Activated naive CD4-positive, alpha-beta T cell treated with anti-CD3 and anti-CD28 coated beads, Interleukin-2, amount 50 U/mL, for 24 hours (primary cell): ENCODE results near the gene EXOSC1.
"Not testable (repeated sequence)": the region's sequence is repeated elsewhere in the genome, so short reads cannot be mapped to it uniquely, and the experiment has no call there.

Experiments
- H3K27ac Mint-ChIP-seq: one replicate; pipeline ENCODE4 v1.8.0; 2021; ENCODE audit warnings: mild to moderate bottlenecking, mixed read lengths
- H3K27me3 Mint-ChIP-seq: one replicate; pipeline ENCODE4 v1.8.0; 2021; ENCODE audit warnings: mixed read lengths
- H3K36me3 Mint-ChIP-seq: one replicate; pipeline ENCODE4 v1.8.0; 2021; ENCODE audit warnings: mixed read lengths
- H3K4me1 Mint-ChIP-seq: one replicate; pipeline ENCODE4 v1.8.0; 2021; ENCODE audit warnings: mixed read lengths
- H3K4me3 Mint-ChIP-seq: one replicate; pipeline ENCODE4 v1.8.0; 2021; ENCODE audit warnings: mild to moderate bottlenecking, mixed read lengths
- H3K9me3 Mint-ChIP-seq: one replicate; pipeline ENCODE4 v1.8.0; 2021; ENCODE audit warnings: mixed read lengths

EXOSC1 gene, protein sequence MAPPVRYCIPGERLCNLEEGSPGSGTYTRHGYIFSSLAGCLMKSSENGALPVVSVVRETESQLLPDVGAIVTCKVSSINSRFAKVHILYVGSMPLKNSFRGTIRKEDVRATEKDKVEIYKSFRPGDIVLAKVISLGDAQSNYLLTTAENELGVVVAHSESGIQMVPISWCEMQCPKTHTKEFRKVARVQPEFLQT

GRCh38 chr10:97445722-97446639 is at the start of gene EXOSC1, which contains the start of gene ZDHHC16:
Gene EXOSC1 (minus strand): TSS chr10:97446006. CDS start chr10:97445985, 21 bp downstream.
Gene ZDHHC16 (plus strand): TSS chr10:97446175. CDS start chr10:97451676, 5,501 bp downstream.
- no peaks in the 10 kb centered on the region for H3K27me3 Mint-ChIP-seq
- peaks cover 63% of the 10 kb centered on the region for H3K4me1 Mint-ChIP-seq
- H3K9me3 Mint-ChIP-seq = no peaks in the 10 kb centered on the region
- H3K27ac Mint-ChIP-seq = peak within 1 kb of the TSS; percentile 68
- peak within 1 kb of the TSS; percentile 96 for H3K4me3 Mint-ChIP-seq
- H3K36me3 Mint-ChIP-seq = peaks cover 12% of the 10 kb centered on the region

DNA sequence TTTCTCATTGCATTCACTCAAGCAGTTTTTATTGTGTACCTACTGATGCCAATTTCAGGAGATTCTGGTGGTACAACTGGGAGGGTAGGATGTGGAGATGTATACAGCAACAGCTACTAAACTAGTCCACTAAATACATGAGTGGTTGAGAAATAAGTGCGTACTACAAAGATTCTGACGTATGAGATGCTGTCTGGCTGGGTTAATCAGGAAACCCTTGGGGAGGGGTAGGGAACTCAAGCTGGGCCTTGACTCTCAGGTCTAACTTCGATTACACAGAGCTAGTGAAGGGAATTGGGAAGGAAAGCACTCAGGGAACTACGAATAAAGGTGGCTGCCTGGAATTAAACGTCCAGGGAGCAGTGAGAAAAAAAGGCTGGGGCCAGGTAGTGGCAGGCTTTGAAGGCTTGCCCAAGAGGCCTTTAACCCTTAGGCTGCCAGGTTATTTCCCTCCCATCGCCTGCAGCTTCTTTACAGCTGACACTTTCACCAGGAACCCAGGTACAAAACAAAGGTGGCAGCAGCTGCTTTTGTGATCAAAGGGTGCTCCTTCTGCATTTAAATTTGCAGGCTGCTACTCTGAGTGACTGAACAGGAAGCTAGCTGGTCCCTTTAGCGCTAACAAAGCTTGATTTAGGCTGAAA is 49.2 kb upstream of the EXOSC1 start:
- H3K4me1 Mint-ChIP-seq = peaks cover 68% of the 10 kb centered on the region
- H3K4me3 Mint-ChIP-seq = peak overlapping the region; percentile 69
- peak overlapping the region; percentile 87 for H3K27ac Mint-ChIP-seq
- no peaks in the 10 kb centered on the region for H3K9me3 Mint-ChIP-seq
- H3K27me3 Mint-ChIP-seq = no peaks in the 10 kb centered on the region
- H3K36me3 Mint-ChIP-seq = no peaks in the 10 kb centered on the region

DNA sequence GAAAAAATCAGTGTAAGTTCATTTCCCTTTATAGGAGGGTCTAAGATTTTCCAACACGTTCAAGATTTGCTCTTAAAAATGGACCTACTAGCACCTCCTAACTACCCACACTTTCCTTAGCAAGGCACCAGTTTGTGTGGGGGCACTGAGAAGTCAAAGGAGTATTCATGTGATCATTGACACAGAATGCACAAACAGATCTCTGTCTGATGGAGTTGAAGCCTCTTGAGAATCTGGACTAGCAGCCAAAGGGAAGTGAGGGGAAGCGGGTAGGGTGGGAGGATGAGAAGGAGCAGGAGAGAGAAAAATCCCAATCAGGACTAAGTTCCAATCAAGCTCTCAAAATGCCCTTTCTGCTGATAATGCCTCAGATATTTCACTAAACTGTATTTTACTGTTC is 48.3 kb upstream of the EXOSC1 start:
- no peaks in the 10 kb centered on the region for H3K9me3 Mint-ChIP-seq
- peak overlapping the region; percentile 51 for H3K27ac Mint-ChIP-seq
- H3K27me3 Mint-ChIP-seq = no peaks in the 10 kb centered on the region
- peaks cover 73% of the 10 kb centered on the region for H3K4me1 Mint-ChIP-seq
- H3K36me3 Mint-ChIP-seq = no peaks in the 10 kb centered on the region
- H3K4me3 Mint-ChIP-seq = peak overlapping the region; percentile 69

DNA sequence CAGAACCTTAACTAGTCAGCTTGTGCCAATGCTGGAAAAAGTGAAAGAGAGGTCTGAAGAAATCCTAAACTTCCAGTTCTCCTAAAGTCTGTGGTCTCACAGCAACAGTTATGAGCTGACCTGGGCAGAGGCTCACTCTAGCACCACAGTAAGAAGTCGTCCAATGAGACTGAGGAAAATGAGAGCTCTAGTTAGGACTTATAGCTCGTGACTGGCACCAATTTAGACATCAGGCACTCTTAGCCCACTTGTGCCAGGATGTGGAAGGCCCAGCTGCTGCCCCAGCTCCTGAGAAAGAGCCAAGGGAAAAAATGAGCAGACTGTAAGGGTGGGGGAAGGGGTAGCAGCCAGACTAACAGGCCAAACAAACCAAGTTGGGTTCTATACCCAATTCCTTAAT is 44.8 kb upstream of the EXOSC1 start:
- Mint-ChIP-seq H3K4me1 (peaks cover 71% of the 10 kb centered on the region), H3K9me3 (no peaks in the 10 kb centered on the region), H3K27me3 (no peaks in the 10 kb centered on the region), H3K4me3 (no peak overlapping the region), H3K27ac (no peak overlapping the region), H3K36me3 (peaks cover under 1% of the 10 kb centered on the region)

DNA sequence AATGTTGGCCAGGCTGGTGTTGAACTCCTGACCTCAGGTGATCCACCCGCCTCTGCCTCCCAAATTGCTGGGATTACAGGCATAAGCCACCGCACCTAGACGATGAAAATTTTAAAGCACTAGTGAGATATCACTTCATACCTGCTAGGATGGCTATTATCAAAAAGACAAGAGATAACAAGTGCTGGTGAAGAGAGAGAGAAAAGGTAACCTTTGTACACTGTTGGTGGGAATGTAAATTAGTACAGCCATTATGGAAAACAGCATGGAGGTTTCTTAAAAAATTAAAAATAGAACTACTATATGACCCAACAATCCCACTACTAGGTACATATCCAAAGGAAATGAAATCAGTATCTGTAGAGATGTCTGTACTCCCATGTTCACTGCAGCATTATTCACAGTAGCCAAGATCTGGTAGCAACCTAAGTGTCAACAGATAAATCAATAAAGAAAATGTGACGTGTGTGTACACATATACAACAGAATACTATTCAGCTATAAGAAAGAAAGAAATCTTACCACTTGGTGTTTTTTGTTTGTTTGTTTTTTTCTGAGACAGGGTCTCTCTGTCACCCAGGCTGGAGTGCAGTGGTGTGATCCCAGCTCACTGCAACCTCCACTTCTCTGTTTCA is 40.0 kb upstream of the EXOSC1 start:
- Mint-ChIP-seq H3K4me3 (no peak overlapping the region), H3K27ac (peak overlapping the region; percentile 68), H3K9me3 (no peaks in the 10 kb centered on the region), H3K36me3 (peaks cover 5% of the 10 kb centered on the region), H3K4me1 (peaks cover 42% of the 10 kb centered on the region), H3K27me3 (no peaks in the 10 kb centered on the region)

- no peak overlapping the region for H3K27ac Mint-ChIP-seq
- no peak overlapping the region for H3K4me3 Mint-ChIP-seq
- H3K27me3 Mint-ChIP-seq = no peaks in the 10 kb centered on the region
- no peaks in the 10 kb centered on the region for H3K9me3 Mint-ChIP-seq
- H3K36me3 Mint-ChIP-seq = peaks cover 6% of the 10 kb centered on the region
- H3K4me1 Mint-ChIP-seq = peaks cover 23% of the 10 kb centered on the region
Observed at GRCh38 chr10:97483921-97484320, 38.1 kb upstream of the EXOSC1 start.

DNA sequence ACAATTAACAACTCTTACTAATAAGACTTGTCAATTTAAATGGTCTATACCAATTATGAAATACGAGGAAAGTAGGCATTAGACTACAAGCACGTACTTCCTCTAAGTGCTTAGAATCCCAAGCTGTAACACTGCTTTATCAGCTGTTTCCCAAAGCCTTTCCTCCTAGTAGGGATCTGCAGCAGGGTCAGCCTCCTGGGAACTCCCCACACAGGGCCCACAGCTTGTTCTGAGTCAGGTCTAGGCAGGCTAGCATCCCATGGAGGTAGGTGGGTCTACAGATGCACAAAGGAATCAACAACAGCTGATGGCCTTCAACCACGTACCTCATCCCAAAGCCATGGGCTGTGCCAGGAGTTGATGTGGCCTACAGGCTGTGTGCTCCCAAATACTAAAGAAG is 37.7 kb upstream of the EXOSC1 start:
- Mint-ChIP-seq H3K27ac (no peak overlapping the region), H3K27me3 (no peaks in the 10 kb centered on the region), H3K4me3 (no peak overlapping the region), H3K4me1 (peaks cover 21% of the 10 kb centered on the region), H3K36me3 (peaks cover 6% of the 10 kb centered on the region), H3K9me3 (no peaks in the 10 kb centered on the region)

GRCh38 chr10:97482381-97482780 is 36.6 kb upstream of the EXOSC1 start:
- H3K4me3 Mint-ChIP-seq = no peak overlapping the region
- no peaks in the 10 kb centered on the region for H3K27me3 Mint-ChIP-seq
- no peak overlapping the region for H3K27ac Mint-ChIP-seq
- H3K4me1 Mint-ChIP-seq = peaks cover 18% of the 10 kb centered on the region
- H3K36me3 Mint-ChIP-seq = peaks cover 8% of the 10 kb centered on the region
- no peaks in the 10 kb centered on the region for H3K9me3 Mint-ChIP-seq

DNA sequence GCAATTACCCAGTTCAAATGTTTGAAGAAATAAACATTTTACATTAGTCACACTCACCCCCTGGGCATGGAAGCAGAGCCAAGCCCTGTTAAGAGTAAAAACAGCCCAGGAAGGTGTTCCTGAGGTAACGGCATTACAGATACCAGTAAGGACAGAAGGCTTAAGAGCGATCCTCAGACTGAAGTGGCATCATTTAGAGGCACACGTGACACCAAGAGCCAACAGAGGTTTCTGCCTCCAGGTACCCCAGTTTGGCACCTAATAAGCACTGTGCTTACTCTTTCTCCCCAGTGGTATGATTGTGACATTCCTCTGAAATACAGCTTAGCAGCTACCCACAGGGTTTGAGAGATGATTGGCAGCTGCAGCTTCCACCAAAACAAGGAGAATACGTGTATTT is 35.3 kb upstream of the EXOSC1 start:
- Mint-ChIP-seq H3K27me3 (no peaks in the 10 kb centered on the region), H3K36me3 (peaks cover 19% of the 10 kb centered on the region), H3K27ac (no peak overlapping the region), H3K9me3 (no peaks in the 10 kb centered on the region), H3K4me1 (peaks cover 17% of the 10 kb centered on the region), H3K4me3 (no peak overlapping the region)

GRCh38 chr10:97479939-97480338 is 34.1 kb upstream of the EXOSC1 start:
- Mint-ChIP-seq H3K27ac (no peak overlapping the region), H3K36me3 (peaks cover 23% of the 10 kb centered on the region), H3K4me3 (no peak overlapping the region), H3K27me3 (no peaks in the 10 kb centered on the region), H3K4me1 (peaks cover 10% of the 10 kb centered on the region), H3K9me3 (no peaks in the 10 kb centered on the region)

GRCh38 chr10:97479410-97479809 is 33.6 kb upstream of the EXOSC1 start:
- H3K9me3 Mint-ChIP-seq, H3K4me3 Mint-ChIP-seq, H3K27me3 Mint-ChIP-seq, H3K27ac Mint-ChIP-seq: not testable (repeated sequence)
- H3K36me3 Mint-ChIP-seq = peaks cover 24% of the 10 kb centered on the region
- peaks cover 10% of the 10 kb centered on the region for H3K4me1 Mint-ChIP-seq

GRCh38 chr10:97475936-97476594 is 30.3 kb upstream of the EXOSC1 start:
- Mint-ChIP-seq H3K36me3 (peaks cover 24% of the 10 kb centered on the region), H3K27me3 (no peaks in the 10 kb centered on the region), H3K27ac (peak overlapping the region; percentile 46), H3K4me3 (no peak overlapping the region), H3K4me1 (peaks cover 7% of the 10 kb centered on the region), H3K9me3 (no peaks in the 10 kb centered on the region)

- H3K36me3 Mint-ChIP-seq = peaks cover 23% of the 10 kb centered on the region
Observed at GRCh38 chr10:97474918-97475317, 29.1 kb upstream of the EXOSC1 start.

GRCh38 chr10:97468781-97469180 is 23.0 kb upstream of the EXOSC1 start:
- H3K27me3 Mint-ChIP-seq, H3K4me1 Mint-ChIP-seq, H3K9me3 Mint-ChIP-seq, H3K27ac Mint-ChIP-seq, H3K36me3 Mint-ChIP-seq, H3K4me3 Mint-ChIP-seq: not testable (repeated sequence)

More at GRCh38 chr10:97474918-97475317, 29.1 kb upstream of the EXOSC1 start:
- H3K27ac Mint-ChIP-seq = peak overlapping the region; percentile 6
- no peaks in the 10 kb centered on the region for H3K27me3 Mint-ChIP-seq
- H3K4me3 Mint-ChIP-seq = no peak overlapping the region
- no peaks in the 10 kb centered on the region for H3K9me3 Mint-ChIP-seq
- H3K4me1 Mint-ChIP-seq = peaks cover 7% of the 10 kb centered on the region

DNA sequence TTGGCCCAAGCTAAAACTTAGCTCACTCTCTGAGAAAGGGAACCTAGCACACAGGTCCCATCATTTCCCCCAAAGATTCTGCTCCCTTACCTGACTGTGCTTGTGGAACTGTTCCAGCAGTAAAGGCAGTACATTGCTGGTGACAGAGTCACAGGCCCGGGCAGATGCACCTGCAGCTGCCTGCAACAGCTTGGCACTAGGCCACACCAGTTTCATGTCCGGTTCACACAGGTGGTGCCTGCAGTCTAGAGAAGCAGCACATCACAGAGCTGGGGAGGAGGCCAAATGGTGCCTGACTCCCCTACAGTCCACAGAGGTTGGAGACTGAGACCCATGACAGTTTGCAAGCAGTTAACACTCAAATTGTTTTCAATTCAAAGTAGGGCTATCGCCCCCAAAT is 22.4 kb upstream of the EXOSC1 start:
- H3K36me3 Mint-ChIP-seq = peaks cover 10% of the 10 kb centered on the region
- no peaks in the 10 kb centered on the region for H3K9me3 Mint-ChIP-seq
- H3K27me3 Mint-ChIP-seq = no peaks in the 10 kb centered on the region
- no peak overlapping the region for H3K4me3 Mint-ChIP-seq
- no peak overlapping the region for H3K27ac Mint-ChIP-seq
- H3K4me1 Mint-ChIP-seq = peaks cover 4% of the 10 kb centered on the region
